Endothelial cell of umbilical vein (primary cell): Measurements from ENCODE around the gene SPATS1. TPM values are rescaled to one million over a fixed set of nuclear protein-coding genes. Genes with fewer than 3 reads are reported as not detected.

Experiments used
- BruUV-seq: library from RNA; stranded (reverse); fragments of 400-500 nt; replicated peaks from 2 replicates; lab custom pipeline; 2021; lab: Mats Ljungman, UMichigan
- CTCF ChIA-PET: fragments of 300-600, 350-600 bp; sonication (Branson Sonifier 250); formaldehyde crosslinking; loops from one replicate; lab custom pipeline; 2021; ENCODE audit warnings: antibody characterized with exemption, inconsistent platforms; lab: Charles Lee
- POLR2A ChIA-PET: fragments of 300-600, 350-600 bp; sonication (Branson Sonifier 250); formaldehyde crosslinking; loops from one replicate; lab custom pipeline; 2021; ENCODE audit warnings: antibody characterized with exemption, inconsistent platforms; lab: Charles Lee
- DNase-seq: peaks from one replicate; pipeline ENCODE4 v3.0.0-alpha.2; 2011; ENCODE audit warnings: low read depth, low spot score
- FAIRE-seq: peaks from 2 replicates; lab custom pipeline; 2011; peaks lifted over from hg19 to GRCh38; lab: Jason Lieb, UNC
- H2AFZ ChIP-seq: 2 replicates; pipeline ENCODE4 v1.6.0; 2012; ENCODE audit warnings: low read depth, low read length, control low read depth, inconsistent platforms
- H3K27ac ChIP-seq: 2 replicates; pipeline ENCODE4 v1.5.1; 2011; ENCODE audit warnings: low read depth, mild to moderate bottlenecking, control low read depth, low read length, moderate library complexity; ENCODE audit not compliant: insufficient read depth
- H3K27me3 ChIP-seq, 2 experiments: 2 replicates each; pipeline versions ENCODE4 v1.6.0 to v1.6.1; 2011; ENCODE audit warnings: low read length in 2 of 2, mixed read lengths in 1 of 2; ENCODE audit not compliant: control insufficient read depth in 2 of 2, insufficient read depth in 2 of 2
- H3K36me3 ChIP-seq, 2 experiments: 2 replicates in 1 of 2; 3 replicates in 1 of 2; pipeline ENCODE4 v1.5.1; 2011; ENCODE audit warnings: low read length in 2 of 2, mild to moderate bottlenecking in 1 of 2, moderate library complexity in 1 of 2; ENCODE audit not compliant: control insufficient read depth in 2 of 2, insufficient read depth in 2 of 2; ENCODE audit errors: extremely low read depth in 1 of 2
- H3K4me1 ChIP-seq: 3 replicates; pipeline ENCODE4 v1.5.1; 2011; ENCODE audit warnings: mild to moderate bottlenecking, low read length; ENCODE audit not compliant: control insufficient read depth, insufficient read depth; ENCODE audit errors: extremely low read depth
- H3K4me2 ChIP-seq: 2 replicates; pipeline ENCODE4 v1.6.1; 2011; ENCODE audit warnings: low read length, control low read depth, mixed read lengths; ENCODE audit not compliant: insufficient read depth
- H3K4me3 ChIP-seq, 3 experiments: fragments of 200-600 bp in 1 of 3; sonication (generic), shearing (Covaris generic) in 1 of 3; replicated peaks in 1 of 3; 2 replicates each; pipeline ENCODE4 v1.5.1; 2011 to 2016; ENCODE audit warnings: control low read depth in 3 of 3, low read length in 3 of 3, mild to moderate bottlenecking in 2 of 3, inconsistent platforms in 1 of 3, low read depth in 1 of 3, moderate library complexity in 1 of 3; ENCODE audit not compliant: insufficient read depth in 1 of 3
- H3K79me2 ChIP-seq: 2 replicates; pipeline ENCODE4 v1.6.0; 2012; ENCODE audit warnings: low read length, inconsistent platforms; ENCODE audit not compliant: control insufficient read depth, insufficient read depth
- H3K9ac ChIP-seq: replicated peaks from 2 replicates; pipeline ENCODE3; 2011; ENCODE audit warnings: low read length, control low read depth; ENCODE audit not compliant: insufficient read depth; ENCODE audit errors: extremely low read depth
- H3K9me1 ChIP-seq: replicated peaks from 3 replicates; pipeline ENCODE4 v1.6.0; 2011; ENCODE audit warnings: mild to moderate bottlenecking, low read length; ENCODE audit not compliant: control insufficient read depth, insufficient read depth; ENCODE audit errors: extremely low read depth
- H3K9me3 ChIP-seq: replicated peaks from 2 replicates; pipeline ENCODE4 v1.5.1; 2012; ENCODE audit warnings: low read length, inconsistent platforms; ENCODE audit not compliant: control insufficient read depth, insufficient read depth
- H4K20me1 ChIP-seq: replicated peaks from 2 replicates; pipeline ENCODE3; 2011; ENCODE audit warnings: mild to moderate bottlenecking, low read length; ENCODE audit not compliant: control insufficient read depth, insufficient read depth; ENCODE audit errors: extremely low read depth
- EZH2 ChIP-seq: IDR thresholded peaks from 2 replicates; pipeline ENCODE4 v1.6.1; 2012; ENCODE audit warnings: borderline replicate concordance, low read depth, mild to moderate bottlenecking, moderate library complexity, low read length, inconsistent platforms; ENCODE audit not compliant: severe bottlenecking
- FOS ChIP-seq: IDR thresholded peaks from 2 replicates; pipeline ENCODE4 v1.6.1; 2011; ENCODE audit warnings: mild to moderate bottlenecking, low read length, moderate library complexity, borderline replicate concordance; ENCODE audit not compliant: insufficient read depth
- GATA2 ChIP-seq: IDR thresholded peaks from 2 replicates; pipeline ENCODE4 v1.7.0; 2011; ENCODE audit warnings: low read depth, mild to moderate bottlenecking, moderate library complexity, mixed read lengths, low read length; ENCODE audit not compliant: insufficient read length, insufficient read depth
- JUN ChIP-seq: IDR thresholded peaks from 2 replicates; pipeline ENCODE4 v1.6.1; 2011; ENCODE audit warnings: borderline replicate concordance, low read depth; ENCODE audit not compliant: insufficient read length, insufficient read depth
- MYC ChIP-seq: IDR thresholded peaks from one replicate; pipeline ENCODE4 v1.6.1; 2011; ENCODE audit warnings: mild to moderate bottlenecking, low read depth, low read length
- POLR2A ChIP-seq: IDR thresholded peaks from 2 replicates; pipeline ENCODE4 v1.6.1; 2012; ENCODE audit warnings: low read depth, mild to moderate bottlenecking, control low read depth, low read length
- POLR2AphosphoS5 ChIP-seq: IDR thresholded peaks from 2 replicates; pipeline ENCODE4 v1.6.1; 2012; ENCODE audit warnings: low read depth, mild to moderate bottlenecking, control low read depth, low read length, moderate library complexity; ENCODE audit not compliant: insufficient read depth
- dilution Hi-C: fragments of 300-500 bp; cut with MboI; formaldehyde crosslinking; loops from one replicate; pipeline ENCODE4 v1.15.0; 2019; ENCODE audit warnings: low sequenced_read_pairs; ENCODE audit not compliant: extremely low pct_ligation_motif_present
- intact Hi-C: fragments of 100-400 bp; cut with micrococcal nuclease; formaldehyde crosslinking; loops from one replicate; pipeline ENCODE4 v1.10.0; 2022
- polyA plus RNA-seq, 4 experiments: library from polyadenylated mRNA; depleted of rRNA in 3 of 4; stranded (reverse) in 3 of 4; unstranded in 1 of 4; fragments of >200 nt; gene quantifications; 2 replicates each; pipeline versions ENCODE4 v1.2.1 to v1.2.3, GENCODE V29; 2011 to 2012; ENCODE audit warnings: missing spikeins in 1 of 4
- total RNA-seq: library from RNA; stranded (reverse); gene quantifications from 2 replicates; pipeline ENCODE4 v1.2.3, GENCODE V29; 2021
- TF ChIP-seq, protein P1 (sequence below): IDR thresholded peaks from 2 replicates; pipeline ENCODE4 v1.6.1; 2011; ENCODE audit not compliant: insufficient read depth, insufficient read length
- TF ChIP-seq, protein P2 (sequence below), 2 donors: IDR thresholded peaks; 1 replicate in 1 of 2; 2 replicates in 1 of 2; pipeline ENCODE4 v1.5.1; 2011; ENCODE audit warnings: low read length in 2 of 2, mild to moderate bottlenecking in 2 of 2, moderate library complexity in 2 of 2, control low read depth in 1 of 2, inconsistent platforms in 1 of 2, low read depth in 1 of 2; ENCODE audit not compliant: insufficient read depth in 1 of 2; ENCODE audit errors: extremely low read depth in 1 of 2

SPATS1 gene
- total and polyA plus RNA-seq, 2 donors (not counting 3 experiments of a cell fraction or from before 2014, with no cell fraction given), result not detected

DNA sequence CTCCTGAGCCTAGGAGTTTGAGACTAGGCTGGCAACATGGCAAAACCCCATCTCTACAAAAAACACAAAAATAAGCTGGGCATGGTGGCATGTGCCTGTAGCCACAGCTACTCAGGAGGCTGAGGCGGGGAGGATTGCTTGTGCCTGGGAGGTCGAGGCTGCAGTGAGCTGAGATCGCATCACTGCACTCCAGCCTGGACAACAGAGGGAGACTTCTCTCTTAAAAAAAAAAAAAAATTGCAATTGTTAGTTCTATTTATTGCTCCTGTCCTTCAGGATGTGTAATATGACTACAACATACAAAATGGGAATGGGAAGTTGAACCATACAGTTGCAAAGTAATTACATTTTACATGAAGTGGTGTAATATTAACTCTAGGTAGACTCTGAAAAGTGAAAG is 21.2 kb upstream of the SPATS1 start:
- no peaks in the 10 kb centered on the region for H3K9me3 ChIP-seq
- POLR2A ChIA-PET, result interaction anchor here (0.6 to 0.7 kb wide), 2 partner anchors 25 to 57 kb away, joined by 3 read pairs; no protein-coding TSS in a partner anchor
- H3K27ac ChIP-seq, result no peak overlapping the region
- no peaks in the 10 kb centered on the region for H4K20me1 ChIP-seq
- no peak overlapping the region for H2AFZ ChIP-seq
- CTCF ChIA-PET, result interaction anchor here (0.9 to 2.7 kb wide), 4 partner anchors 8 to 17 kb away, joined by 3 to 8 read pairs (median 6); partner anchors contain the start of gene AARS2
- H3K79me2 ChIP-seq, result no peaks in the 10 kb centered on the region
- no peak overlapping the region for H3K4me2 ChIP-seq
- no peak overlapping the region for H3K4me3 ChIP-seq
- no peaks in the 10 kb centered on the region for H3K9me1 ChIP-seq
- H3K27me3 ChIP-seq, result peaks cover 6 to 16% of the 10 kb centered on the region in 2 experiments
- no peak for DNase-seq
- TF ChIP-seq MYC, result no peak
- TF ChIP-seq, protein P1, sequence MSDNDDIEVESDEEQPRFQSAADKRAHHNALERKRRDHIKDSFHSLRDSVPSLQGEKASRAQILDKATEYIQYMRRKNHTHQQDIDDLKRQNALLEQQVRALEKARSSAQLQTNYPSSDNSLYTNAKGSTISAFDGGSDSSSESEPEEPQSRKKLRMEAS, result no peak
- TF ChIP-seq FOS, result no peak
- no peak for TF ChIP-seq POLR2AphosphoS5
- TF ChIP-seq POLR2A, result no peak
- TF ChIP-seq GATA2, result no peak
- TF ChIP-seq, protein P2, sequence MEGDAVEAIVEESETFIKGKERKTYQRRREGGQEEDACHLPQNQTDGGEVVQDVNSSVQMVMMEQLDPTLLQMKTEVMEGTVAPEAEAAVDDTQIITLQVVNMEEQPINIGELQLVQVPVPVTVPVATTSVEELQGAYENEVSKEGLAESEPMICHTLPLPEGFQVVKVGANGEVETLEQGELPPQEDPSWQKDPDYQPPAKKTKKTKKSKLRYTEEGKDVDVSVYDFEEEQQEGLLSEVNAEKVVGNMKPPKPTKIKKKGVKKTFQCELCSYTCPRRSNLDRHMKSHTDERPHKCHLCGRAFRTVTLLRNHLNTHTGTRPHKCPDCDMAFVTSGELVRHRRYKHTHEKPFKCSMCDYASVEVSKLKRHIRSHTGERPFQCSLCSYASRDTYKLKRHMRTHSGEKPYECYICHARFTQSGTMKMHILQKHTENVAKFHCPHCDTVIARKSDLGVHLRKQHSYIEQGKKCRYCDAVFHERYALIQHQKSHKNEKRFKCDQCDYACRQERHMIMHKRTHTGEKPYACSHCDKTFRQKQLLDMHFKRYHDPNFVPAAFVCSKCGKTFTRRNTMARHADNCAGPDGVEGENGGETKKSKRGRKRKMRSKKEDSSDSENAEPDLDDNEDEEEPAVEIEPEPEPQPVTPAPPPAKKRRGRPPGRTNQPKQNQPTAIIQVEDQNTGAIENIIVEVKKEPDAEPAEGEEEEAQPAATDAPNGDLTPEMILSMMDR (IDR thresholded peaks at IDR 0.05; ENCODE audit: extremely low read depth in 1 of 2, insufficient read depth in 1 of 2, low read depth in 1 of 2, low read length in 2 of 2), result no peak
- TF ChIP-seq EZH2, result no peak
- no peak for TF ChIP-seq JUN
- no peaks in the 10 kb centered on the region for H3K4me1 ChIP-seq
- intact Hi-C loops (no loop called here), dilution Hi-C loops (no loop called here)
- no TSS peak for BruUV-seq
- no peak overlapping the region for H3K9ac ChIP-seq
- H3K36me3 ChIP-seq, result no peaks in the 10 kb centered on the region
- FAIRE-seq, result no peak
